IMR-90 (cell line): ENCODE results near the gene HYCC1. TPM values are rescaled to one million over a fixed set of nuclear protein-coding genes. Genes with fewer than 3 reads are reported as not detected.

Experiments
- ATAC-seq: fragments of 200-7000 bp; cut with Tn5 transposase; 2 replicates; pipeline ENCODE4 v1.9.1; 2020; ENCODE audit warnings: low read depth, mild to moderate bottlenecking, moderate library complexity
- BruUV-seq: library from RNA; stranded (reverse); fragments of 400-500 nt; replicated peaks from 2 replicates; lab custom pipeline; 2021; lab: Mats Ljungman, UMichigan
- CTCF ChIA-PET: fragments of 300-600 bp; formaldehyde crosslinking; extraction: SDS; loops from one replicate; lab custom pipeline; 2021; ENCODE audit warnings: antibody characterized with exemption; lab: Yijun Ruan, JAX
- POLR2A ChIA-PET: fragments of 300-600 bp; sonication (Branson Sonifier 250); formaldehyde crosslinking; loops from one replicate; lab custom pipeline; 2022; ENCODE audit warnings: antibody characterized with exemption; ENCODE audit not compliant: unreplicated experiment; lab: Charles Lee
- DNase-seq: peaks from one replicate; pipeline ENCODE4 v3.0.0; 2013
- H2AFZ ChIP-seq: replicated peaks from 2 replicates; pipeline ENCODE3; 2013; ENCODE audit warnings: low read length, mild to moderate bottlenecking; ENCODE audit not compliant: poor library complexity
- H2AK5ac ChIP-seq: 2 replicates; pipeline ENCODE4 v1.6.1; 2013; ENCODE audit warnings: low read depth, low read length, inconsistent platforms
- H2AK9ac ChIP-seq: replicated peaks from 2 replicates; pipeline ENCODE3; 2013; ENCODE audit warnings: mild to moderate bottlenecking, low read depth, low read length, moderate library complexity; ENCODE audit not compliant: poor library complexity
- H2BK120ac ChIP-seq: 2 replicates; pipeline ENCODE4 v1.6.1; 2013; ENCODE audit warnings: low read depth, low read length, inconsistent platforms
- H2BK15ac ChIP-seq: 3 replicates; pipeline ENCODE4 v1.6.1; 2013; ENCODE audit warnings: low read depth, low read length, inconsistent platforms
- H2BK20ac ChIP-seq: 2 replicates; pipeline ENCODE4 v1.6.1; 2013; ENCODE audit warnings: low read depth, mild to moderate bottlenecking, inconsistent platforms, low read length, moderate library complexity
- H2BK5ac ChIP-seq: 2 replicates; pipeline ENCODE4 v1.6.1; 2013; ENCODE audit warnings: mild to moderate bottlenecking, low read depth, low read length, inconsistent platforms; ENCODE audit not compliant: poor library complexity, severe bottlenecking
- H3K14ac ChIP-seq: replicated peaks from 2 replicates; pipeline ENCODE4 v1.6.1; 2013; ENCODE audit warnings: low read depth, low read length, inconsistent platforms
- H3K18ac ChIP-seq: 2 replicates; pipeline ENCODE4 v1.6.1; 2013; ENCODE audit warnings: low read depth, low read length, control low read depth
- H3K23ac ChIP-seq: 2 replicates; pipeline ENCODE4 v1.6.1; 2013; ENCODE audit warnings: low read depth, low read length, inconsistent platforms
- H3K27ac ChIP-seq: 2 replicates; pipeline ENCODE4 v1.5.1; 2013; ENCODE audit warnings: mild to moderate bottlenecking, control low read depth, low read length; ENCODE audit not compliant: insufficient read depth
- H3K27me3 ChIP-seq: 2 replicates; pipeline ENCODE4 v1.6.1; 2013; ENCODE audit warnings: low read length; ENCODE audit not compliant: control insufficient read depth, insufficient read depth
- H3K36me3 ChIP-seq: 2 replicates; pipeline ENCODE4 v1.6.1; 2013; ENCODE audit warnings: low read length, mixed read lengths; ENCODE audit not compliant: control insufficient read depth, insufficient read depth
- H3K4ac ChIP-seq: 2 replicates; pipeline ENCODE4 v1.6.1; 2013; ENCODE audit warnings: low read depth, low read length, inconsistent platforms
- H3K4me1 ChIP-seq: 2 replicates; pipeline ENCODE4 v1.6.1; 2013; ENCODE audit warnings: low read length, mixed read lengths; ENCODE audit not compliant: control insufficient read depth, insufficient read depth
- H3K4me2 ChIP-seq: 2 replicates; pipeline ENCODE4 v1.6.1; 2013; ENCODE audit warnings: low read depth, mild to moderate bottlenecking, control low read depth, low read length, moderate library complexity
- H3K4me3 ChIP-seq: 2 replicates; pipeline ENCODE4 v1.5.1; 2013; ENCODE audit warnings: low read depth, mild to moderate bottlenecking, control low read depth, low read length, moderate library complexity; ENCODE audit not compliant: insufficient read depth
- H3K56ac ChIP-seq: 2 replicates; pipeline ENCODE4 v1.6.1; 2013; ENCODE audit warnings: low read length, inconsistent platforms; ENCODE audit not compliant: insufficient read depth; ENCODE audit errors: extremely low read depth
- H3K79me1 ChIP-seq, 2 experiments: 2 replicates each; pipeline ENCODE4 v1.6.1; 2013; ENCODE audit warnings: low read length in 2 of 2, inconsistent platforms in 1 of 2, low read depth in 1 of 2
- H3K9ac ChIP-seq: 2 replicates; pipeline ENCODE4 v1.6.1; 2013; ENCODE audit warnings: low read depth, low read length, control low read depth
- H3K9me1 ChIP-seq: 2 replicates; pipeline ENCODE4 v1.6.1; 2013; ENCODE audit warnings: low read length, inconsistent platforms; ENCODE audit not compliant: insufficient read depth
- H3K9me3 ChIP-seq: 2 replicates; pipeline ENCODE4 v1.6.1; 2013; ENCODE audit warnings: low read length; ENCODE audit not compliant: control insufficient read depth, insufficient read depth
- H4K20me1 ChIP-seq: 2 replicates; pipeline ENCODE4 v1.6.1; 2013; ENCODE audit warnings: low read length, inconsistent platforms; ENCODE audit not compliant: insufficient read depth
- H4K5ac ChIP-seq: 2 replicates; pipeline ENCODE4 v1.6.1; 2013; ENCODE audit warnings: mild to moderate bottlenecking, low read depth, low read length, control low read depth
- H4K8ac ChIP-seq, 2 experiments: 2 replicates each; pipeline ENCODE4 v1.6.1; 2013; ENCODE audit warnings: low read depth in 2 of 2, low read length in 2 of 2, control low read depth in 1 of 2, inconsistent platforms in 1 of 2
- H4K91ac ChIP-seq: 2 replicates; pipeline ENCODE4 v1.6.1; 2013; ENCODE audit warnings: low read depth, low read length, inconsistent platforms; ENCODE audit not compliant: insufficient read depth
- BHLHE40 ChIP-seq: fragments of 150-350 bp; IDR thresholded peaks from 2 replicates; pipeline ENCODE4 v1.6.1; 2016; ENCODE audit warnings: mild to moderate bottlenecking, low read depth, low read length
- CEBPB ChIP-seq: IDR thresholded peaks from 2 replicates; pipeline ENCODE4 v1.6.1; 2012; ENCODE audit warnings: low read depth, low read length, improper control_type of control experiment
- CHD1 ChIP-seq: IDR thresholded peaks from 2 replicates; pipeline ENCODE4 v1.6.1; 2012; ENCODE audit warnings: low read depth, low read length, improper control_type of control experiment
- CTCF ChIP-seq: conservative IDR thresholded peaks from 2 replicates; pipeline ENCODE4 v1.5.1; 2012; ENCODE audit warnings: mild to moderate bottlenecking, low read depth, low read length, improper control_type of control experiment
- ELK1 ChIP-seq: fragments of 150-350 bp; IDR thresholded peaks from 2 replicates; pipeline ENCODE4 v1.6.1; 2016; ENCODE audit warnings: low read depth, mild to moderate bottlenecking, low read length, moderate library complexity, borderline replicate concordance
- FOS ChIP-seq: fragments of 150-350 bp; IDR thresholded peaks from 2 replicates; pipeline ENCODE4 v1.6.1; 2016; ENCODE audit warnings: low read depth, low read length
- MAFK ChIP-seq: IDR thresholded peaks from 2 replicates; pipeline ENCODE4 v1.6.1; 2012; ENCODE audit warnings: low read depth, low read length, improper control_type of control experiment
- MAZ ChIP-seq: IDR thresholded peaks from 2 replicates; pipeline ENCODE4 v1.6.1; 2012; ENCODE audit warnings: low read depth, mild to moderate bottlenecking, low read length, improper control_type of control experiment, moderate library complexity, borderline replicate concordance
- MXI1 ChIP-seq: IDR thresholded peaks from 2 replicates; pipeline ENCODE4 v1.6.1; 2012; ENCODE audit warnings: low read depth, mild to moderate bottlenecking, low read length, moderate library complexity, borderline replicate concordance
- POLR2A ChIP-seq: IDR thresholded peaks from 2 replicates; pipeline ENCODE4 v1.6.1; 2012; ENCODE audit warnings: mild to moderate bottlenecking, low read depth, low read length
- RCOR1 ChIP-seq: IDR thresholded peaks from 2 replicates; pipeline ENCODE4 v1.6.1; 2012; ENCODE audit warnings: mild to moderate bottlenecking, low read length, improper control_type of control experiment; ENCODE audit not compliant: insufficient replicate concordance
- RFX5 ChIP-seq: IDR thresholded peaks from 2 replicates; pipeline ENCODE4 v1.8.0; 2012; ENCODE audit warnings: low read depth, mild to moderate bottlenecking, low read length, moderate library complexity
- SMC3 ChIP-seq: fragments of 150-350 bp; IDR thresholded peaks from 2 replicates; pipeline ENCODE4 v1.6.1; 2016; ENCODE audit warnings: low read depth, mild to moderate bottlenecking, antibody characterized with exemption, low read length, moderate library complexity
- USF2 ChIP-seq: fragments of 150-350 bp; IDR thresholded peaks from 2 replicates; pipeline ENCODE4 v1.6.1; 2017; ENCODE audit warnings: mild to moderate bottlenecking, antibody characterized with exemption, low read length, low read depth
- WGBS, 2 experiments: methylation state at CpG; one replicate each; pipeline versions ENCODE4 v1.1.5 to v1.1.7; 2013; ENCODE audit warnings: missing lambda C conversion rate in 2 of 2; ENCODE audit not compliant: insufficient read length in 1 of 2; ENCODE audit errors: extremely low coverage in 2 of 2; 5-methylcytosine and 5-hydroxymethylcytosine counted together
- dilution Hi-C: fragments of 300-500 bp; cut with HindIII; formaldehyde crosslinking; loops from one replicate; pipeline ENCODE4 v1.14.3; 2018; ENCODE audit warnings: low sequenced_read_pairs; ENCODE audit not compliant: unreplicated experiment
- in situ Hi-C: fragments of 300-500 bp; cut with MboI; formaldehyde crosslinking; loops from 3 replicates; pipeline ENCODE4 v1.14.3; 2019; ENCODE audit warnings: low sequenced_read_pairs, inconsistent platforms, mixed read lengths
- intact Hi-C: fragments of 100-400 bp; cut with micrococcal nuclease; formaldehyde crosslinking; loops from 2 replicates; pipeline ENCODE4 v1.10.0; 2022
- polyA plus RNA-seq, 3 experiments: library from polyadenylated mRNA; depleted of rRNA; stranded (reverse); fragments of >200 nt; gene quantifications; 2 replicates each; pipeline ENCODE4 v1.2.3, GENCODE V29; 2012; ENCODE audit warnings: low replicate concordance in 1 of 3
- total RNA-seq: library from RNA; depleted of rRNA; stranded (reverse); fragments of >200 nt; gene quantifications from 2 replicates; pipeline ENCODE4 v1.2.3, GENCODE V29; 2012

Gene HYCC1
- total and polyA plus RNA-seq, 2 of the 4 experiments (the other 2 are of a cell fraction), result 44.1 to 78.3 TPM

DNA sequence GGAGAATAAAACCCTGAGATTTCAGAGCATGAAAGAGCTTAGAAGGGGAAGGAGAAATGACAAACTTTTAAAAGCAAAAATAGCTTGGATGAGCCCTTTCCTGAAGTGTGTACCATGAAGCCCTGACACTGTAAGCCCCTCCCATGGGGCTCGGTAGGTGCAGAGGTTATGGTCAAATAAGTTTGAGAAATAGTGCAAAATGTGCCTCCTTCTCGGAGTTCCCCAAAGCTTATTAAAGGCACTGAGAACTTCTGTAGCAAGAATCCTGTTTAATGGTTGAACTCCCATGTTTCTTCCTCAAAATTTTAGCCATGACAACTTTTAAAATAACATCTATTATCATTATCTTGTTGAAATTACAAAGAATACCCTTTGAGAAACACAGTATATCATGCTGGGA lies 10.5 kb upstream of the HYCC1 start:
- Histone ChIP-seq H4K8ac (no peak overlapping the region), H2BK120ac (no peak overlapping the region), H3K9ac (no peak overlapping the region), H2BK5ac (no peak overlapping the region), H3K4ac (no peak overlapping the region), H4K5ac (no peak overlapping the region), H3K4me2 (no peak overlapping the region), H4K20me1 (no peaks in the 10 kb centered on the region), H3K4me3 (no peak overlapping the region), H2BK15ac (no peak overlapping the region), H2AK5ac (no peak overlapping the region), H3K4me1 (peaks cover 15% of the 10 kb centered on the region), H3K79me1 (peaks cover 0 to 8% of the 10 kb centered on the region in 2 experiments; a peak in 1 of 4 replicates), H3K27ac (no peak overlapping the region), H3K9me3 (no peaks in the 10 kb centered on the region; the same call in 1 of the 2 replicates), H3K18ac (no peak overlapping the region), H2BK20ac (no peak overlapping the region), H3K9me1 (peaks cover 12% of the 10 kb centered on the region), H4K91ac (no peak overlapping the region), H2AK9ac (no peak overlapping the region), H3K56ac (no peak overlapping the region), H3K27me3 (no peaks in the 10 kb centered on the region), H2AFZ (no peak overlapping the region), H3K14ac (no peak overlapping the region), H3K23ac (no peak overlapping the region), H3K36me3 (no peaks in the 10 kb centered on the region)
- intact Hi-C loops (no loop called here), dilution Hi-C loops (no loop called here), in situ Hi-C loops (no loop called here)
- POLR2A ChIA-PET, result no interaction called here
- CTCF ChIA-PET, result no interaction called here
- DNase-seq (no peak), ATAC-seq (no peak)
- TF ChIP-seq POLR2A, result no peak
- no peak for TF ChIP-seq RCOR1
- TF ChIP-seq MAZ, result no peak
- no peak for TF ChIP-seq FOS
- no peak for TF ChIP-seq CHD1
- TF ChIP-seq USF2, result no peak
- TF ChIP-seq ELK1, result no peak
- no peak for TF ChIP-seq CEBPB
- TF ChIP-seq MXI1, result no peak
- no peak for TF ChIP-seq RFX5
- TF ChIP-seq SMC3, result no peak
- TF ChIP-seq BHLHE40, result no peak
- TF ChIP-seq CTCF, result no peak
- TF ChIP-seq MAFK, result no peak
- BruUV-seq, result no TSS peak
- WGBS, 2 experiments, result no CpG with 5 or more reads among the region's 2 CpGs
